ENCODE results near the gene HHIP.

HHIP gene

DNA sequence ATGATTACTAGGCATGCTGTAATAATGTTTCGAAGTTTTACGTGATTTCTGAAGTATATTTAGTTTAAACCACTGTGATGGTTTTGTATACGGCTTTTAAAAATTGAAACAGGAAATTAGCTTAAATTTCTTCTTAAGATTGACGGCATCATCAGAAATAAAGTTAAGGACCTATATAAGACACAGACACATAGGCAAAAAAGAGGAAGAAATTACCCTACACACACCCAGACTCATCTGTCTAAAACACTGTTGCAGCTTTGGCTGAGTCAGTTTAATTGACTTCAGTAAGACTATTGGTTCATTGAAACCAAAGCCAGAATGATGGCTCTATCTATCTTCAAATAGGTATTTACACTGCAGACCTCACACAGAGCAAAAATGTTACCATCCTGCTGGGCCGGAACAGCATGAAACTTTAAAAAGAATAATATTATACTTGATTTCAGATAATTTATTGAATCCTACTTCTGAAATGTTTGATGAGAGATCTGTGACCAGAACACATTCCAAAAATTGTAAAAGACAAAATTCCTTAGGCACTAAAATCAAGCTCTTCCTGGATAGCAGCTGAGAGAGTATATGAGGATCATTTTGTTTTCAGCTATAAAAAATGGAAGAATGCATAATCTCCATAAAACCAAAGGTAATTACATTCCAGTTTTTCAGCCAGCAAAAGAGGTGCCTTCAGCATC lies 4.5 kb downstream of the HHIP start:
- peak overlapping the region in 1 of 3 experiments; percentile 36 for H3K27ac Mint-ChIP-seq
- peak overlapping the region in 1 of 3 experiments; percentile 74 for H3K4me3 Mint-ChIP-seq
- peaks cover 47% of the 10 kb centered on the region for H3K4me1 Mint-ChIP-seq
- TF ChIP-seq CTCF (IDR thresholded peaks at IDR 0.05; ENCODE audit: unreplicated experiment in 3 of 3), result no peak
- no peaks in the 10 kb centered on the region for H3K9me3 Mint-ChIP-seq
- no peaks in the 10 kb centered on the region for H3K36me3 Mint-ChIP-seq (ENCODE audit: low read depth)
- peaks cover 63% of the 10 kb centered on the region for H3K27me3 Mint-ChIP-seq (ENCODE audit: low read depth)

- Mint-ChIP-seq H3K27me3 (ENCODE audit: low read depth) (peaks cover 36% of the 10 kb centered on the region), H3K4me1 (peaks cover 21% of the 10 kb centered on the region), H3K27ac (no peak overlapping the region), H3K9me3 (no peaks in the 10 kb centered on the region), H3K36me3 (ENCODE audit: low read depth) (no peaks in the 10 kb centered on the region), H3K4me3 (no peak overlapping the region)
- TF ChIP-seq CTCF (IDR thresholded peaks at IDR 0.05; ENCODE audit: unreplicated experiment in 3 of 3), result no peak
Observed at GRCh38 chr4:144653781-144654545, 8.0 kb downstream of the HHIP start.

DNA sequence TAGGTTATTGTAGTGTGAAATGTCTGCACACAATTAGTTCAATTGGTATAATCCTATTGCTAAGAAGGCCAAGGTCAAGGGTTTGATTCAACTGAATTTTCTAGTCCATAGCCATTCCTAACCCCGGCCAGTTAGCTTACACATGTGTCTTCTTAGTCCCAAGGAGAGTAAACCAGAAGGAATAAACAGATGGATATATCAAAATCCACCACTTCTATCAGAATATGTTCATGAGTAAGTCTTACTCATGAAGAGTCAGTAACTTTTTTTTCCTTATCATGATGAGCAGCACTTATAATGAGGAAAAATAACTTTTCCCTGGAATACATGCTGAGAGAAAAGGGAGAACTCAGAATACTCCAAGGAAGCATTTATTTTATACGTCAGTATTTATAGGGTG lies 9.5 kb downstream of the HHIP start:
- Mint-ChIP-seq H3K4me1 (peaks cover 8% of the 10 kb centered on the region), H3K27ac (no peak overlapping the region), H3K4me3 (no peak overlapping the region), H3K36me3 (ENCODE audit: low read depth) (no peaks in the 10 kb centered on the region), H3K27me3 (ENCODE audit: low read depth) (peaks cover 24% of the 10 kb centered on the region), H3K9me3 (no peaks in the 10 kb centered on the region)
- TF ChIP-seq CTCF (IDR thresholded peaks at IDR 0.05; ENCODE audit: unreplicated experiment in 3 of 3), result no peak

GRCh38 chr4:144656850-144657249 lies 10.9 kb downstream of the HHIP start:
- Mint-ChIP-seq H3K27ac (no peak overlapping the region), H3K27me3 (ENCODE audit: low read depth) (peaks cover 24% of the 10 kb centered on the region), H3K36me3 (ENCODE audit: low read depth) (no peaks in the 10 kb centered on the region), H3K9me3 (no peaks in the 10 kb centered on the region), H3K4me1 (peaks cover 4% of the 10 kb centered on the region), H3K4me3 (no peak overlapping the region)
- no peak for TF ChIP-seq CTCF (IDR thresholded peaks at IDR 0.05; ENCODE audit: unreplicated experiment in 3 of 3)

- Mint-ChIP-seq H3K9me3 (no peaks in the 10 kb centered on the region), H3K4me1 (peaks cover 4% of the 10 kb centered on the region), H3K4me3 (no peak overlapping the region), H3K27me3 (ENCODE audit: low read depth) (peaks cover 16% of the 10 kb centered on the region), H3K27ac (no peak overlapping the region), H3K36me3 (ENCODE audit: low read depth) (no peaks in the 10 kb centered on the region)
- no peak for TF ChIP-seq CTCF (IDR thresholded peaks at IDR 0.05; ENCODE audit: unreplicated experiment in 3 of 3)
Observed at GRCh38 chr4:144658015-144658567, 12.1 kb downstream of the HHIP start.
